ENCODE results near the gene CDH3. TPM values are rescaled to one million over a fixed set of nuclear protein-coding genes. Genes with fewer than 3 reads are reported as not detected.

CDH3 gene
- 10 to 100 TPM in 2 of 10 donors, under 1 TPM in 8; 0.17 to 19.0 (median 0.67) TPM for polyA plus RNA-seq (ENCODE audit: insufficient read length in 10 of 10)
- long read RNA-seq, donor 1 = 0 reads
- long read RNA-seq, donor 2 = 0 reads
- long read RNA-seq, donor 3 = 0 reads
- long read RNA-seq, donor 4 = 0 reads
- long read RNA-seq, donor 5 = 0 reads
- long read RNA-seq, donor 6 = 0 reads
- long read RNA-seq, donor 7 = 0 reads
- long read RNA-seq, donor 8 = 0 reads
- long read RNA-seq, donor 9 = 0 reads

DNA sequence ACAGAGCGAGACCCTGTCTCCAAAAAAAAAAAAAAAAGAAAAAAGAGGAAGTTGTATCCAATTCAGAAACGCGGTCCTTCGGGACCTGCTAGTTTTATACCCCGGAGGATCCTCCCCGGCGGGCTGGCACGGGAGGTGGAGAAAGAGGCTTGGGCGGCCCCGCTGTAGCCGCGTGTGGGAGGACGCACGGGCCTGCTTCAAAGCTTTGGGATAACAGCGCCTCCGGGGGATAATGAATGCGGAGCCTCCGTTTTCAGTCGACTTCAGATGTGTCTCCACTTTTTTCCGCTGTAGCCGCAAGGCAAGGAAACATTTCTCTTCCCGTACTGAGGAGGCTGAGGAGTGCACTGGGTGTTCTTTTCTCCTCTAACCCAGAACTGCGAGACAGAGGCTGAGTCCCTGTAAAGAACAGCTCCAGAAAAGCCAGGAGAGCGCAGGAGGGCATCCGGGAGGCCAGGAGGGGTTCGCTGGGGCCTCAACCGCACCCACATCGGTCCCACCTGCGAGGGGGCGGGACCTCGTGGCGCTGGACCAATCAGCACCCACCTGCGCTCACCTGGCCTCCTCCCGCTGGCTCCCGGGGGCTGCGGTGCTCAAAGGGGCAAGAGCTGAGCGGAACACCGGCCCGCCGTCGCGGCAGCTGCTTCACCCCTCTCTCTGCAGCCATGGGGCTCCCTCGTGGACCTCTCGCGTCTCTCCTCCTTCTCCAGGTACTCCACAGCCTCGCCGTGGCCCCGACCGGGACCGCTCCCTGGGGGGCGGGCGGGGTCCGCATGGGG lies at the start of gene CDH3:
Gene CDH3, plus strand, starts transcription at position 596 of the 779 bp plus-strand sequence. Its CDS starts 70 bp downstream, at position 666.
- DNase-seq = peak in 1 of 3 donors; percentile 54

DNA sequence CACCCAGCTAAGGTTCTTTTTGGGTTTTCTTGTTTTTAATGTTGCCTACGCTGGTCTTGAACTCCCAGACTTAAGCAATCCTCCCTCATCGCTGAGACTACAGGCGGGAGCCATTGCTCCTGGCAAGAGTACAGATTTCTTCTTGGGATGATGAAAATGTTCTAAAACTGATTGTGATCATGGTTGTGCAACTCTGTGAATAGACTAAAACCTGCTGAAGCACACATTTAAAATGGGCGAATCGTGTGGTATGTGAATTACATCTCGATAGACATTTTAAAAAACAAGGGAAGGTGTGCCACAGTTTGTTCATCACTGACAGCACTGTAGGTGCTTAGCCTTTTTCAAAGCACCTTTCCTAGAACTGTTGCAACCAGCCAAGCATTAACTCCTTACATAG lies 48.8 kb upstream of the CDH3 start:
- no peak for DNase-seq

DNA sequence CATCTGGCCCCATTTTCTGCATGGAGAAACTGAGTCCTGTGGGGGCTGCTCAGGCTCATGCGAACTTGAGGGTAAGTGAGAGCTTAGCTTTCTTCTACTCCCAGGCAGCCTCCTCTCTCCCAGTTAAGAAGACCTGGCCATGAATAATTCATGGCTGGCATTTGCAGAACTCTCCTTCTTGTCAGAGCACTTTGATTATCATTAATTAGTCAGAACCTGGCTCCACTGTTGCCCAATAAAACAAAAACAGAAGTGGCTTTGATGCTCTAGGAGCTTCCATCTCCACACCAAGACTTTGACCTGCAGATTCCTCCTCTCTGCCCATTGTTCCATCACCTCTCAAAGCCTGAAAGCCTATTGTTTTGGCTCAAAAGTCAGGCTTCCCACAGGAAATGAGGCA lies 45.5 kb upstream of the CDH3 start:
- DNase-seq = no peak

DNA sequence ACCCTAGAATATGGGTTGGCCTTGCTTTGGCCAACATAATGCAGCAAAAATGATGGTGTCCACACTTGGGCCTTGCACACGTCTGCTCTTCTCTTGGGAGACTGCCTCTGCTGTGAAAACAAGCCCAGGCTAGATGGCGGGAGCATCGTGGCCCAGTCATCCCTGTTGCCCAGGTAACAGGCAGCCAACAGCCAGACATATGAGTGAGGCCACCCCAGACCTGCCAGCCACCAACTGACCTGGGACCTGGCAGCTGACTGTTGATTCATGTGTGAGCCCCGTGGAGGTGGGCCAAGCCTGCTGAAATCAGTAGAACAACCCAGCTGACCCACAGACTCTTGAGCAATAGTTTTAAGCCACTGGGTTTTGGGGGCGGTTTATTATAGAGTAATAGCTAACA lies 39.4 kb upstream of the CDH3 start:
- no peak for DNase-seq

DNA sequence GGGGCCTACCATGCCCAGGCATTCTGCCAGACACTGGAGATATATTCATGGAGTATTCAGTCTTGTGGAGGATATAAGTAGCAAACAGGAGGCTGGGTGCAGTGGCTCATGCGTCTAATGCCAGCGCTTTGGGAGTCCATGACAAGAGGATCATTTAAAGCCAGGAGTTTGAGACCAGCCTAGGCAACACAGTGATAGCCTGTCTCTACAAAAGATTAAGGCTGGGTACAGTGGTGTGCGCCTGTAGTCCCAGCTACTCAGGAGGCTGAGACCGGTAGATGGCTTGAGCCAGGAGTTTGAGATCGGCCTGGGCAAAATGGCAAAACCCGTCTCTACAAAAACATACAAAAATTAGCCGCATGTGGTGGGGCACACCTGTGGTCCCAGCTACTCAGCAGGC lies 37.7 kb upstream of the CDH3 start:
- no peak for DNase-seq

DNA sequence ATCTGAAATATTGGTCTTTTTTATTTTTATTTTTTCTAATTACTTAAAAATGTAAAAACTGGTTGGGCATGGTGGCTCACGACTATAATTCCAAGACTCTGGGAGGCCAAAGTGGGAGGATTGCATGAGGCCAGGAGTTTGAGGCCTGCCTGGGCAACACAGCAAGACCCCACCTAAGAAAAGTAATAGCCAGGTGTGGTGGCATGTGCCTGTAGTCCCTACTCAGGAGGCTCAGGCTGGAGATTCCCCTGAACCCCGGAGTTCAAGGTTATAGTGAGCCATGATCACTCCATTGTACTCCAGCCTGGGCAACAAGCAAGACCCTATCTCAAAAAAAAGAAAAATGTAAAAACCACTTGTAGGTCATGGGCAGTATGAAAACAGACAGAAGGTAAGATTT lies 36.8 kb upstream of the CDH3 start:
- DNase-seq = no peak

DNA sequence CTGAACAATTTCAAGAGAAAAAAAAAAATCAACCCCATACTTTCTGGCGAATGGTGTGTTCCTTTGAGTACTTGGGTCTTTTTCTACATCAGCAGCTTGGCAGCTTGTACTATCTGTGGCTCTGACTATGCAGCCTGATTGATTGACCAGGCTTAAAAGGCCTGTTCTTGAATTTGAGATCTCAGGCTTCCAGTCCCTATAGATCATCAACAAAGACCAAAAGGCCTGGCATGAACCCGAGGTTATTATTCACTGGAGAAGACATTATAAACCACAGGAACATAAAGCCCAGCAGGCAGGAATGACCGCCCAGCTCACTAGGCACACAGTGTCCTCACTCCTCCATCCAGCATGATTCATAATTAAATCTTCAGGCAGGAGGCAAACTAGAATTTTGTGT lies 32.1 kb upstream of the CDH3 start:
- DNase-seq = no peak

DNA sequence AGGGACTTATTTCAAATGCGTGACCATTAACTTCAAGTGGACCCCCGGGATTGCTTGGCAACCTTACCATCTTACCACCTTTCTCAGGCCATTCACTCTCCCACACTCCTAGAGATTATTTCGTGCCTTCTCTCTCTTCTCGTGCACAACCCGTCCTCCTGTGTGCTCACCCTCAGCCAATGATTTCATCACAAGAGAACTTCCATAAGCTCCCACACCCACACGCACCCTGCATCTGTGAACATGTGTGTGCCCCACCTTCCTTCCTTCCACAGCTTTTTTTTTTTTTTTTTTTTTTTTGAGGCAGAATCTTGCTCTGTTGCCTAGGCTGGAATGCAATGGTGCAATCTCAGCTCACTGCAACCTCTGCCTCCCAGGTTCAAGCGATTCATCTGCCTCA lies 27.4 kb upstream of the CDH3 start:
- no peak for DNase-seq

DNA sequence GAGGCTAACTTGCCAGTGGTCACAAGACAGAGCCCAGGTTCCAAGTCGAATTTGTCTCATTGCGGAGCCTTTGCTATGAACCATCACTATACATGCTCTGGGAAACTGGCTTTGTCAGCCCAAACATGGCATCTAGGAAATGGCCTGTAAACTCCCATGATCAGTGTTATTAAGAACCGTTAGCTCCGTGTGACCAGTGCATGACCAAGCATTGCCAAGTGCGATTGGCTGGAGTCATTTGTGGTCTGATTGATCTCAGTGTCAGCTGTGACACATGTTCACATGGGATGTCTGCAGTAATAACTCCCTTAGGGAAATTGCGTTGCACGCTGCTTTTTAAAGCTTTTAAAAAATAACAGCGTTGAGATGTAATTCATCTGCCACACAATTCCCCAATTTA lies 18.6 kb upstream of the CDH3 start:
- DNase-seq = no peak

DNA sequence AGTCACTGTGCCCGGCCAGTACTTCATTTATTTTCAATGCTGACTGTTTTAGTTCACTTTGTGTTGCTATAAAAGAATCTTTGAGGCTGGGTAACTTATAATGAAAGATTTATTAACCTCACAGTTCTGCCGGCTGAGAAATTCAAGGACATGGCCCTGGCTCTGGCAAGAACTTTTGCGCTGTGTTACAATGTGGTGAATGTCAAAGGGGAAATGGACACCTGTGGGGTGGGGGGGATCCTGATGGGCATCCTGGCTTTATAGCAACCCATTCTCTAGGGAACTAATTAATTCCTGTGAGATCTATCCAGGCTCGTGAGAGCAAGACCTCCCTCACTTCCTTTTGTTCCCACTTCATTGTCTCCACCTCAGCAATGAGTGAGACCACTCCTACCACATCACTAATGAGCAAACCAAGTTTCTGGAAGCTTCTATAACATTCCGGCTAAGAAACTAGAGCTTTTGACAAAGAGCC lies 17.1 kb upstream of the CDH3 start:
- no peak for DNase-seq

DNA sequence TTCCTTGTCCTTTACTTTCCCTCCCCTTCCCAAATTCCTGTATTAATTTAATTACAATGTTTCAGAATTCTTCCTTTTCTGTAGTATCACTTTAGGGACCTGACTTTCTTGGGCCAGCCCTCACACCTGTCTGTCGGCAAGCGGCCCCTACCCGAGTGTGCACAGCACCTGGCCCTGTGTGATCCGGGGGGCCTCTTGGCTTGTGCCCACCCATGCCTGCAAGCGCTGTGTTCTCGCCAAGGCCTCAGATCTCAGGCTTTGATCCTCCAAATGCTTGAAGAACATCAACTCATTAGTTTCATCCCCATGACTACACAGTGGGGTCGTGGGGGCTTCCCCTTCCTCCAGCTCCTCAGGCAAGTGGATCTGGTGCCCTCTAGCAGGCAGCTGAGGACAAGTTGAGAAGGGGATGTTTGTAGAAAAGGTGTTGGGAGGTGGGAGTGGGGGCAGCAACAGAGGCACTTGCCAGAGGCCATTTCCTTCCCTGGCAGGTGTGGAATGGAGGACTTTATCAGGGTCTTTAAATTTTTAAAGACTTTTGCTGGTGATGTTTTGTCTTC lies 15.7 kb upstream of the CDH3 start:
- no peak for DNase-seq

DNA sequence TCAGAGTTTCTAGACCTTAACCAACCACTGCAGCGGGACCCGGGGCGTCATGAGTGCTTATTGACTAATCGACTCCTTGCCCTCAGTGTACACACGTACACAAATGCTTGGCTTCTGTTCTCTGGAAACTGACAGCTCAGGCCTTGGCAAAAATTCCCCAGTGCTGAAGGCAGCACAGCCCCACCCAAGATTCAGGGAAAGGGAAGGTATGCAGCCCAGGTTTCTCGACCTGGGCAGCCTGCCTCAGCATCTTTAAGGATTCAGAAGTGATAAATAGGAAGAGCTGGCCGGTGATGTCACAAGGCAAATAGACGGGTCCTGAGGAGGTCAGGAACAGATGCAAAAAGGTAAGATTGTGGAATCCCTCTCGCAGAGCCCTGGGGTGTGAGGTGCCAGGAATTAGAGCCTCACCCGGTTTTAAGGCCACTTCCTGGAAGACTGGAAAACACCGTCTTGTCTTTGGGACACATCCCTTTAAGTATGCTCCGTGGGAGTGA lies 9.0 kb upstream of the CDH3 start:
- DNase-seq = no peak

DNA sequence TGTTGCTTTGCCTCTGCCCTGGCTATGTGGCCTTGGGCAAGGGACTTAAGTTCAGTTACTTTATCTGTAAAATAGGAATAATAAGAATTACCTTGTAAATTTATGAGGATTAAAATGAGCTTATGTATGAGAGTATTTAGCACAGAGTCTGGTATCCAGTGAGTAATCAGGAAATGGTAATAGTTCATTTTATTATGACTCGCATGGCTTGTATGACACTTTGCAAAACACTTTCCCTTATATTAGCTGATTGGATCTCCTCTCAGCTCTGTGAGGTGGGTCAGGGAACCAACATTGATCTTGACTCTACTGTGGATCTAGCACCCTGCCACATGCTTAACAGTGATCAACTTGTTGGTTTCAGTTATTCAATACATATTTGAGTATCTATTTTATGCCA lies 8.3 kb upstream of the CDH3 start:
- no peak for DNase-seq

DNA sequence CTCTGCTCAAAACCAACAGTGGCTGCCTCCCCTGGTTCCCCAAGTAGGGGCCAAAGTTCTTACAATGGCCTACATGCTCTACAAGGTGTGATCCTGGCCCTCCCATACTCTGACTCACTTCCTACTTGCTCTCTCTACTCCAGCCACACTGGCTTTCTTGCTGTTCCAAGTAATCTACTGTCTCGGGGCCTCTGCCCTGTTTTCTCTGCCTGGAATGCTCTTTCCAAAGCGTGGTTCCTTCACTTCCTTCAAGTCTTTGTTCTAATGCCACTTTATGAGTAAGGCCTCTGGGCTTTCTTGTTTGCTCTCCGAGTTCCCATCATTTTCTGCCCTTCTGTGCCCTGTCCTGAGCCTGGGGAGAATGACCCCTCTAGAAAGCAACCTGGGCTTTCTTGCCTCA lies 4.1 kb upstream of the CDH3 start:
- no peak for DNase-seq

DNA sequence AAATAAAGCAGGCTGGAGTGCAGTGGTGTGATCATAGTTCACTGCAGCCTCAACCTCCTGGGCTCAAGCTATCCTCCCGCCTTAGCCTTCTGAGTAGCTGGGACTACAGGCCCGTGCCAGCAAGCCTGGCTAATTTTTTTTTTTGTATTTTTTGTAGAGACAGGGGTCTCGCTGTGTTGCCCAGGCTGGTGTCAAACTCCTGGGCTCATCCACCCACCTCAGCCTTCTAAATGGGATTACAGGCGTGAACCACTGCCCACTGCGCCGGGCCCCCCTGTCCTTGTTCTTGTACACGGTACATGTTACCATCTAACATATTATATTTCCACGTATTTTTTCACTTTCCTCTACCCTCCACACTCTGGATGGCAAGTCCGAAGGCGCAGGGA lies 3.1 kb upstream of the CDH3 start:
- DNase-seq = no peak

DNA sequence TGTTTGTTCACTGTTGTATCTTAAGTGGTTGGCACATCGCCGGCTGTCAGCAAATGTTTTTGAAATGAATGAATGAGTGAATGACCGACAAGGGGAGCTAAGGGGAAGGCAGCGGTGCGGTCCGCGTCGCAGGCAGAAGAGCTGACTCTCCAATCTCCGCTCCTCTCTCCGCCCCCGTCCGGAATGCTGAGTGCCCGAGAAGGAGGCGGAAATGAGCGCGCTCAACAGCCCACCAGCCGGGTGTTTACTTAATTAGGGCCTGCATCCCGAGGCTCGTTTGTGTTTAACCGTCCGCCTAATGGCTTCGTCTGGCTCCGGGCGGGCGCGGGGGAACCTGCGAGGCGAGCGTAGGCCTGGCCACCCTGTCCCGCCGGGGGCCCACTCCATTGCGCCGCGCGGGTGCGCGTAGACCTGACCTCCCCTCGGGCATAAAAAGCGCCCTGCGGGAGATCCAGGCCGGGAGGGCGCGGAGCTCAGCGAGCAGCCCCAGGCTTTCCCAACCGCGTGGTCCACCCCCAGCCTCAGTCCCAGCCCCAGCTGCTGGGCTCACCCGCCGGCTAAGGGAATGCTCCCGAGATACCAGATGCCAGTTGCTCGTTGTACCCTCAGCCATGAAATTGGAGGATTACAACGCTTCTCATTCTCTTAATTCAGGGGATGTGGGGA lies 2.5 kb upstream of the CDH3 start:
- DNase-seq = peak in 2 of 3 donors; percentile 11 to 64

DNA sequence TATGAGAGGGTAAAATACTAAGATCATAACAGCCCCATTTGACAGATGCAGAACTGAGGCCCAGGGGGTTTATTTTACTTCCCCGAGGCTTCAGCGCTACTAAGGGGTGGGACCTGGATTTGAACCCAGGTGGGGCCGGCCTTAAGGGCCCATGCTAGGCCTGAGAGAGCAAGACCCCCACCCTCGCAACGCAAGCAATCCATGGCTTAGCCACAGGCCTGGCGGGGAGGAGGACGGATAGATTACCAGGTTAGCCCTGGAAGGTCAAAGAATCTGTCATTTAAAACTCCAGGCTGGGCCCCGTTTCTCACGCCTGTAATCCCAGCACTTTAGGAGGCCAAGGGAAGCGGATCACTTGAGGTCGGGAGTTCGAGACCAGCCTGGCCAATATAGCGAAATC lies 1.9 kb upstream of the CDH3 start:
- DNase-seq = no peak

DNA sequence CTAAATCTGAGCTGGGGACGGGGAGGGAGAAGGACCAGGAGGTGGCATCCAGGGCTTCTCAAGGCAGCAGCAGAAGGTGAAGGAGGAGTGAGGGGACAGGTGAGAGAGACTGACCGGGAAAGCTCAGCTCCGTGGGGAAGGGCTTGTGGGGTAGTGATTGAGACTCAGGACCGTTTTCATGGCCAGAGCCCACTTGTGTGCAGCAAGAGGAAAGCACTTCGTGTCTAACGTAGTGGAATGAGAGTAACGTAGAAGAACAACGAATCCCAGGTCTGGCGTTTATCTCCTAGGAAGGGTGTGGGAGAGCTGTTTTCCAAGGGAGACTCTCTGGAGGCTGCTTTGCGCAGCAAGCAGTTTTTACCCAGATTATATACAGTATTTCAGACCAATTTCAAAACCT lies 1.3 kb upstream of the CDH3 start:
- DNase-seq = peak in 1 of 3 donors; percentile 29

DNA sequence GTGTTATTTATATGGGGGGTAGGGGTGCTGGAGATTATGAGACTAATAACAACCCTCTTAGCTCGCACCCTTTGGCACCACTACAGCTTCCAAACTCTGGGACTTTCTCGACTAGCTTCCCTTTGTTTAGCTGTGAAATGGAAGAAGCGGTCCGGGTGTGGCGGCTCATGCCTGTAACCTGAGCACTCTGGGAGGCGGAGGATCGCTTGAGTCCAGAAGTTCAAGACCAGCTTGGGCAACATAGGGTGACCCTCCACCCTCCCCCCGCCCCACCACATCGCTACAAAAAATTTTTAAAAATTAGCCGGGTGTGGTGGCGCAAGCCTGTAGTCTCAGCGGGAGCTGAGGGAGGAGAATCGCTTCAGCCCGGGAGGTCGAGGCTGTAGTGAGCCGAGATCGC lies 814 bp upstream of the CDH3 start:
- DNase-seq = peak in 1 of 3 donors; percentile 14

DNA sequence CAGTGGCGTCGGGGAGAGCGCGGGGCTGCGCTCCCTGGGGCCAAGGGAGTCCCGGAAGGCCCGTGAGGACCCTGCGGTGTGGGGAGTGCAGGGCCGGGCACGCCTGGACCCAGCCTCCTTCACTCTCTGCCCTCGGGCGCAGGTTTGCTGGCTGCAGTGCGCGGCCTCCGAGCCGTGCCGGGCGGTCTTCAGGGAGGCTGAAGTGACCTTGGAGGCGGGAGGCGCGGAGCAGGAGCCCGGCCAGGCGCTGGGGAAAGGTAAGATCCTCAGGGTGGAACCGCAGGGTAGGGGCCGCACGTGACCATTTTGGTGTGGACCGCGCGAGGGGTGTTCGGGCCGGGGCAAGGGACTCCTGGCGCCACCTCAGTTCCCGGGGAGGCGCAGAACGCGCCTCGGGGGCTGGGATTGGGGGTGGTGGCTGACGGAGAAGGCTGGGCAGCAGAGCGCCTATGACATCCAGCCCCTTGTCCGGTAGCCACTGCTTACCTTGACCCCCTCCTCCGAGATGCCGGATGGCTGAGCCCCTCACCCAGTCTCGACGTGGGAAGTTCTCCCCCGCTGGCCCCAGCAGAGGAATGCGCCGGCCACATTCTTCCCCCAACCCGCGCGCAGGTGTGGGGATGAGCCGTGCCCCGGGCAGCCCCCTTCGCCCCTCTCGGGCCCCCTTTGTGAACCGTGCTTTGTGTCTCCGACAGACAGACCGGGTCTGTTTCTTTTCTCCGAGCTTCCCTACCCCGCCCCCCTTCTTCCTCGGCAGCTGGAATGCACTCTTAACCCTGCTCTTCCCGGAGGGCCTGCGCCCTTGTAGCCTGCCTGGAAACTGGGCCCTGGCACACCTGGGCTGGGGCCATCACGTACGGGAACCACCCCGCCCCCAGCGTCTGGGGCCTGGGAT lies 631 bp downstream of the CDH3 start:
- DNase-seq = peak in 1 of 3 donors; percentile 35

DNA sequence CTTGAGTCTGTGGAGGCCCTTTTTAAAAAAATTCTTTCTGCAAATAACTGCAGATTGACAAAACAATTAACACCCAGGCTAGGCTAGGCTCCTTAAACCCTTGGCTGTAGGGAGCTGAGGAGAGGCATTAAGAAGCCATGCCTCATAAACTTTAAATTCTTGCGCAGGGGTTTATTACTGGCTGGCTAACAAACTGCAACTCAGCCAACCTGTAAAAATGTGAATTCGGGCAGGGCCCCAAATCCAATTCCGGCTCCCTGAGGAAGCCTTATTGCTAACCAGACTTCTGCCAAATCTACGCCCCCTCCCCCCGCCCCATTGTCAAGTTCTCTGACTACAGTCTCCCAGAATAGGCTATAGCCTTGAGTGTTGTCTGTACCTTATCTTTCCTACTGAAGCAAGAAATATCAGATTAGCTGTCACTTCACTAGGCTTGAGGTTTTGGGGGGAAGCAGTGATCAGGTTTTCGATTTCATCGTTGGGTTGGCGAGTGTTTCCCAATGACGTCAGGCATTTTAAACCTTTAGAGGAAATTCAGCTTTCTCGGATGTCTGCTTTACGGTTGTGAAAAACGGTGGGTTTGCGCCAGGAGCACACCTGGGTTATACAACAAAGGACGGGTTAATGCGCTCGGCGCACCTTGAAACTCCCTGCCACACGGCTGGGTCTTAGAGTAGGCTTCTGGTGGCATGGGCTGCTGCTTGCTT lies 2.0 kb downstream of the CDH3 start:
- peak in 1 of 3 donors; percentile 21 for DNase-seq

All from muscle of back (tissue), 13 donors.